GM20431 (cell line): ENCODE data around the gene ABHD18.
"Not testable (repeated sequence)": the region's sequence is repeated elsewhere in the genome, so short reads cannot be mapped to it uniquely, and the experiment has no call there.

Source experiments
- in situ Hi-C: fragments of 300-500 bp; cut with MseI, MboI; formaldehyde crosslinking; loops from one replicate; pipeline ENCODE4 v1.15.0; 2020; ENCODE audit warnings: low sequenced_read_pairs; ENCODE audit not compliant: unreplicated experiment

ABHD18 gene

GRCh38 chr4:127985989-127986388 lies 20.8 kb downstream of the ABHD18 start:
- in situ Hi-C loops = no loop called here

- in situ Hi-C loops = no loop called here
Measured at GRCh38 chr4:127988638-127989037, 23.4 kb downstream of the ABHD18 start.

- in situ Hi-C loops = no loop called here
Measured at GRCh38 chr4:127993151-127993550, 27.9 kb downstream of the ABHD18 start.

- in situ Hi-C loops = no loop called here
Measured at GRCh38 chr4:127995776-127996175, 30.6 kb downstream of the ABHD18 start.

GRCh38 chr4:127996521-127996920 lies 31.3 kb downstream of the ABHD18 start:
- in situ Hi-C loops = not testable (repeated sequence)

GRCh38 chr4:127997534-127998388 lies 32.6 kb downstream of the ABHD18 start:
- in situ Hi-C loops = no loop called here

- in situ Hi-C loops = no loop called here
Measured at GRCh38 chr4:128006592-128006991, 41.4 kb downstream of the ABHD18 start.

- in situ Hi-C loops = no loop called here
Measured at GRCh38 chr4:128009428-128009827, 44.2 kb downstream of the ABHD18 start.

GRCh38 chr4:128025319-128025718 lies 60.1 kb downstream of the ABHD18 start:
- in situ Hi-C loops = no loop called here

GRCh38 chr4:128029907-128030306 lies 64.7 kb downstream of the ABHD18 start:
- in situ Hi-C loops = no loop called here

- in situ Hi-C loops = no loop called here
Measured at GRCh38 chr4:128031756-128032384, 66.7 kb downstream of the ABHD18 start.

- in situ Hi-C loops = no loop called here
Measured at GRCh38 chr4:128039568-128039967, 74.4 kb downstream of the ABHD18 start.

GRCh38 chr4:128047019-128047418 lies 81.8 kb downstream of the ABHD18 start:
- in situ Hi-C loops = not testable (repeated sequence)

- in situ Hi-C loops = not testable (repeated sequence)
Measured at GRCh38 chr4:128047514-128047913, 82.3 kb downstream of the ABHD18 start.

- in situ Hi-C loops = not testable (repeated sequence)
Measured at GRCh38 chr4:128051229-128051628, 86.0 kb downstream of the ABHD18 start.

GRCh38 chr4:128054907-128055306 lies 89.7 kb downstream of the ABHD18 start:
- in situ Hi-C loops = not testable (repeated sequence)

- in situ Hi-C loops = not testable (repeated sequence)
Measured at GRCh38 chr4:128055441-128056206, 90.4 kb downstream of the ABHD18 start.

GRCh38 chr4:128056396-128056795 lies 91.2 kb downstream of the ABHD18 start:
- in situ Hi-C loops = no loop called here

GRCh38 chr4:128060121-128060698 lies 95.0 kb downstream of the ABHD18 start:
- in situ Hi-C loops = no loop called here
